GM20000 (cell line): ENCODE data around the gene COL4A2.

Source experiments
- DNase-seq: peaks from one replicate; pipeline ENCODE4 v3.0.0; 2012; ENCODE audit warnings: low spot score
- CTCF ChIP-seq: IDR thresholded peaks from 2 replicates; pipeline ENCODE4 v1.5.1; 2012; ENCODE audit warnings: mild to moderate bottlenecking, control low read depth; ENCODE audit errors: extremely low read depth, missing control alignments

COL4A2 gene

GRCh38 chr13:110454227-110454859 lies 147.3 kb downstream of the COL4A2 start:
- TF ChIP-seq CTCF: no peak
- DNase-seq: no peak

DNA sequence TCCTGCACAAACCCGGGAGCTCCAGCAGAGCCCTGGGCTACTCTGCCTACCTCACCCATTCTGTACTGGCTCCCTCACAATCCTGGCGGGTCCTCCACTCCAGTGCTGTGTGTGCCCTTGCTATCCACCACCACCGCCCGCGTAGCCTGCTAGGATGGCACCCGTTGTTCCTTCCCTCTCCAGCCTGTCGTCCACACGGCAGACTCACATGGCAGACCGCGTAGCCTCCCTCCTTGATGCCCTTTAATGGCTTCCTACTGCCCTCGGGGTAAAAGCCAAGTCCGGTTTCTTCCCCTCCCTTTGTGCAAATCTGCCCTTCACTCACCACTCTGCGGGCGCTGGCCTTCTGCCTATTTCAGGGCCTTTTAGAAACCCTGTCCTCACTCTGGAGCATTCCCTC lies 147.9 kb downstream of the COL4A2 start:
- no peak for DNase-seq
- no peak for TF ChIP-seq CTCF

DNA sequence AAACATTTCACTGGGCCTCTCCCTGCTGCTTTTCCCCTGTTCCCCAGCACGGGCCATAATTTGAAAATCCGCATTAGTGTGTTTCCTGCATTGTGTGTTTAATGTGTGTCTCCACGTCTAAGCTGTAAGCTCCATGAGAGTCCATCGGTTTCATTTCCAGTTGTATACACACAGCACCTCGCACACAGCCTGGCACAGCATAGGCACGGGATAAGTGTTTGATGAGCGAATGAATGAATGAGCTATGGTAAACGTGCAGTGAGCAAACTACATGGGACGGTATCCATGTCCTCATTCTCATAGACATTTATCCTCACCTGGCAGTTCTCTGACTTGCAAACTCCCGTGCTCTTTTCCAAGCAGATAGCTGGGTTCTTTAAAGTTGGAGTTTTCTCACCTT lies 148.4 kb downstream of the COL4A2 start:
- DNase-seq: no peak
- no peak for TF ChIP-seq CTCF

DNA sequence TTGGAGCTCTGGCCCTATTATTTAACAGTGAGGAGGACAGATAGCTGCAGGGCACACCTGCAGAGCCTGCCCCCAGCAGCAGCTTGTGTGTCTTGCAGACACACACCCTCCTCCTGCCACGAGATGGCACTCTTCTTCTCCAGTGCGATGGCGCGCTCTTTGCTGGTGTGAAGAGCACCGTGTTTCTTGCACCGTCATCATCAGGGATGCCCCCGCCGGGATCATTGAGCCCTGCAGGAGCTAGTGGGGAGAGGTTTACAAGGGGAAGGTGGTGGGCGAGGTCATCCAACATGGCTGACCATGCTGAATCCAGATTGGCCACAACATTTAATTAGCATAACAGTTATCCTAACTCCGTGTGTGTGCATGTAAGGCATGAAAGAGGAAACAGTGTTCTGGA lies 148.9 kb downstream of the COL4A2 start:
- DNase-seq: peak; percentile 94
- TF ChIP-seq CTCF: peak; percentile 71

GRCh38 chr13:110456550-110456949 lies 149.5 kb downstream of the COL4A2 start:
- DNase-seq: no peak
- no peak for TF ChIP-seq CTCF

GRCh38 chr13:110457361-110457760 lies 150.3 kb downstream of the COL4A2 start:
- no peak for TF ChIP-seq CTCF
- no peak for DNase-seq

GRCh38 chr13:110458017-110458416 lies 150.9 kb downstream of the COL4A2 start:
- TF ChIP-seq CTCF: no peak
- DNase-seq: no peak
